Measurements from ENCODE around the gene RASGRP2.

DNA sequence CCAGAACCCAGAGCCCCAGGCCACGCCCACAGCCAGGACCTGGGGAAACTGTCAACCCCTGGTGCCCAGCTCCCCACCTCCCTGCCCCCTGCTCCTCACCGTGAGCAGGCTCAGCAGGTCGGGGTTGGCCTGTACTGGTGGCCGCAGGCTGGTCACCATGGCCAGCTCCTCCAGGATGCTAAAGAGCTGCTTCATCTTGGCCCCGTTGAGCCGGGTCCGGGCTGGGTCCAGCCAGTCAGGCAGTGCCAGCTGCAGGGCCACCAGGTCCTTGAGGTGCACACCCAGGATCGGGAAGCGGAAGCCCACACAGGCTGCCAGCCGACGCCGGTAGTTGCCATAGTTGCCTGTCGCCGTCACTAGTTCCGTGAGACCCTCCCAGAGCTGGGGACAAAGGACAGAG is 7.3 kb downstream of the RASGRP2 start:
- TF ChIP-seq POLR2A (IDR thresholded peaks at IDR 0.05): no peak
- TF ChIP-seq, protein P1, sequence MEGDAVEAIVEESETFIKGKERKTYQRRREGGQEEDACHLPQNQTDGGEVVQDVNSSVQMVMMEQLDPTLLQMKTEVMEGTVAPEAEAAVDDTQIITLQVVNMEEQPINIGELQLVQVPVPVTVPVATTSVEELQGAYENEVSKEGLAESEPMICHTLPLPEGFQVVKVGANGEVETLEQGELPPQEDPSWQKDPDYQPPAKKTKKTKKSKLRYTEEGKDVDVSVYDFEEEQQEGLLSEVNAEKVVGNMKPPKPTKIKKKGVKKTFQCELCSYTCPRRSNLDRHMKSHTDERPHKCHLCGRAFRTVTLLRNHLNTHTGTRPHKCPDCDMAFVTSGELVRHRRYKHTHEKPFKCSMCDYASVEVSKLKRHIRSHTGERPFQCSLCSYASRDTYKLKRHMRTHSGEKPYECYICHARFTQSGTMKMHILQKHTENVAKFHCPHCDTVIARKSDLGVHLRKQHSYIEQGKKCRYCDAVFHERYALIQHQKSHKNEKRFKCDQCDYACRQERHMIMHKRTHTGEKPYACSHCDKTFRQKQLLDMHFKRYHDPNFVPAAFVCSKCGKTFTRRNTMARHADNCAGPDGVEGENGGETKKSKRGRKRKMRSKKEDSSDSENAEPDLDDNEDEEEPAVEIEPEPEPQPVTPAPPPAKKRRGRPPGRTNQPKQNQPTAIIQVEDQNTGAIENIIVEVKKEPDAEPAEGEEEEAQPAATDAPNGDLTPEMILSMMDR (IDR thresholded peaks at IDR 0.05): no peak
